ENCODE measurements around the gene TBX1.

TBX1 gene

DNA sequence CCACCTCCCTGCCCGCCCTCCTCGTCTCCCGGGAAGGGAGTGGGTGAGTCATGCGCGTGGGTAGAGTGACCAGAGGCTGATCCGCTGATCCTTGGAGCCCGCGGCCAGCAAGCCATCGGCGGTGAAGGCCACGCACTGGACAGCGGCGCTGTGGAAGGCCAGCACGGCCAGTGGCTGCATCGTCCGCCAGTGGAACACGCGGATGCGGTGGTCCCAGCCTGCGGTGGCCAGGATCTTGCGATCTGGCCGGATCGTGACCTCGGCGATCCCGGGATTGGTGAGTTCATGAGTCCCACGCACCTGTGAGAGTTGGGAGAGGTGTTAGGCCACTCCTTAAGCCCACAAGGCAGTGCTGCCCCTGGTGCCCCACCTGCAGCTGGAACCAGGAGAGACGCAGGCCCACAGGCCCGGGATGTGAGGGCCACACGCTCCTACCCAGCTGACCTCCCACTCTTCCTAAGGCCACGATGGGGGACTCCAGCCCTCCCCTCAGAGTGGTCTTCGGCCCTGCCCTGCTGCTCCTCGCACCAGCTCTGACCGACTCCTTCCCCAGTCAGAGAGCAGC lies 28.2 kb downstream of the TBX1 start:
- Histone ChIP-seq H3K4me3 (IDR thresholded peaks at IDR 0.05; ENCODE audit: insufficient read depth, low read depth, low read length) (no peak overlapping the region), H3K36me3 (ENCODE audit: insufficient read depth) (no peaks in the 10 kb centered on the region), H3K4me1 (ENCODE audit: low read depth, poor library complexity, severe bottlenecking) (no peaks in the 10 kb centered on the region), H2AFZ (ENCODE audit: low read depth) (no peak overlapping the region), H3K27ac (no peak overlapping the region), H3K27me3 (ENCODE audit: insufficient read depth, low read depth) (no peaks in the 10 kb centered on the region), H3K79me2 (ENCODE audit: insufficient read depth, low read depth) (no peaks in the 10 kb centered on the region), H3K4me2 (no peak overlapping the region), H4K20me1 (ENCODE audit: insufficient read depth) (no peaks in the 10 kb centered on the region), H3K9ac (no peak overlapping the region)
- TF ChIP-seq, protein P1, sequence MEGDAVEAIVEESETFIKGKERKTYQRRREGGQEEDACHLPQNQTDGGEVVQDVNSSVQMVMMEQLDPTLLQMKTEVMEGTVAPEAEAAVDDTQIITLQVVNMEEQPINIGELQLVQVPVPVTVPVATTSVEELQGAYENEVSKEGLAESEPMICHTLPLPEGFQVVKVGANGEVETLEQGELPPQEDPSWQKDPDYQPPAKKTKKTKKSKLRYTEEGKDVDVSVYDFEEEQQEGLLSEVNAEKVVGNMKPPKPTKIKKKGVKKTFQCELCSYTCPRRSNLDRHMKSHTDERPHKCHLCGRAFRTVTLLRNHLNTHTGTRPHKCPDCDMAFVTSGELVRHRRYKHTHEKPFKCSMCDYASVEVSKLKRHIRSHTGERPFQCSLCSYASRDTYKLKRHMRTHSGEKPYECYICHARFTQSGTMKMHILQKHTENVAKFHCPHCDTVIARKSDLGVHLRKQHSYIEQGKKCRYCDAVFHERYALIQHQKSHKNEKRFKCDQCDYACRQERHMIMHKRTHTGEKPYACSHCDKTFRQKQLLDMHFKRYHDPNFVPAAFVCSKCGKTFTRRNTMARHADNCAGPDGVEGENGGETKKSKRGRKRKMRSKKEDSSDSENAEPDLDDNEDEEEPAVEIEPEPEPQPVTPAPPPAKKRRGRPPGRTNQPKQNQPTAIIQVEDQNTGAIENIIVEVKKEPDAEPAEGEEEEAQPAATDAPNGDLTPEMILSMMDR (conservative IDR thresholded peaks at IDR 0.05; ENCODE audit: low read depth, low read length) = no peak

DNA sequence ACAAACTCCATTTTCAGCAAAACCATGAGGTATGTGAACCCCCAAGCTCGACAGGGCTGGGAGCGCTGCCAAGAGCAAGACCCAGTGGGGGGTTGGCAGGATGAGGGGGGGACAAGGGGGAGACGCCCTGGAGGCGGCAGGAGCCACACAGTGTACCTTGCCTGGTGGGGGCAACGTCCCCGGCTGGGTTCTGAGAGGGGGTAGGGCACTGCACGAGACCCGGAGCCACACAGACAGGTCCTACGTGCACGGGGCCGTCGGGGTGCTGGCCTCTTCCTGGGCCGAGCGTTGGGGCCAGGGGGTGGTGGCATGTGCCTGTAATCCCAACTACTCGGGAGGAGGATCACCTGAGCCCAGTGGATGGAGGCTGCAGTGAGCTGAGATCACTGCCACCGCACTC lies 28.8 kb downstream of the TBX1 start:
- no peak overlapping the region for H2AFZ ChIP-seq (ENCODE audit: low read depth)

DNA sequence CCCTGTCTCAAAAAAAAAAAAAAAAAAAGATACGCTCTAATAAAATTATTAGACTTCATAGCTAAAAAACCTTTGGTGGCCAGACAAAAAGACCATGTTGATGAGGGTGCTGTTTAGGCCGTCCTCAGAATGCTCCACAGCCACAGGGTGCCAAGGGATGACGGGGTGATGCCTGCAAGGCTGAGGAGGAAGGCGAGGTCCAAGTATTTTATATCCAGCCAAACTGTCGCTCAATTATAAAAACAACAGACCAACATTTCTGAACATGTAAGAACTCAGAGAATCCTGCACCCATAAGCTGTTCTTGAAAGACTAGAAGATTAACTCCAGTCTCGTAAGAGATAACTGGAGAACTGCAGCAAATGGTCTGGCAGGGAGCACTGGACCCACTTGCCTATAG lies 29.2 kb downstream of the TBX1 start:
- Histone ChIP-seq H3K4me2 (no peak overlapping the region), H3K27me3 (ENCODE audit: insufficient read depth, low read depth) (no peaks in the 10 kb centered on the region), H2AFZ (ENCODE audit: low read depth) (no peak overlapping the region), H3K79me2 (ENCODE audit: insufficient read depth, low read depth) (no peaks in the 10 kb centered on the region), H3K36me3 (ENCODE audit: insufficient read depth) (no peaks in the 10 kb centered on the region), H3K9ac (no peak overlapping the region), H4K20me1 (ENCODE audit: insufficient read depth) (no peaks in the 10 kb centered on the region), H3K27ac (no peak overlapping the region), H3K4me3 (IDR thresholded peaks at IDR 0.05; ENCODE audit: insufficient read depth, low read depth, low read length) (no peak overlapping the region), H3K4me1 (ENCODE audit: low read depth, poor library complexity, severe bottlenecking) (no peaks in the 10 kb centered on the region)
- TF ChIP-seq, protein P1 (conservative IDR thresholded peaks at IDR 0.05; ENCODE audit: low read depth, low read length) = no peak

More for the DNA sequence above, 28.8 kb downstream of the TBX1 start:
- Histone ChIP-seq H3K79me2 (ENCODE audit: insufficient read depth, low read depth) (no peaks in the 10 kb centered on the region), H3K4me2 (no peak overlapping the region), H4K20me1 (ENCODE audit: insufficient read depth) (no peaks in the 10 kb centered on the region), H3K9ac (no peak overlapping the region), H3K27ac (no peak overlapping the region), H3K27me3 (ENCODE audit: insufficient read depth, low read depth) (no peaks in the 10 kb centered on the region), H3K36me3 (ENCODE audit: insufficient read depth) (no peaks in the 10 kb centered on the region), H3K4me3 (IDR thresholded peaks at IDR 0.05; ENCODE audit: insufficient read depth, low read depth, low read length) (no peak overlapping the region), H3K4me1 (ENCODE audit: low read depth, poor library complexity, severe bottlenecking) (no peaks in the 10 kb centered on the region)
- TF ChIP-seq, protein P1 (conservative IDR thresholded peaks at IDR 0.05; ENCODE audit: low read depth, low read length) = no peak

DNA sequence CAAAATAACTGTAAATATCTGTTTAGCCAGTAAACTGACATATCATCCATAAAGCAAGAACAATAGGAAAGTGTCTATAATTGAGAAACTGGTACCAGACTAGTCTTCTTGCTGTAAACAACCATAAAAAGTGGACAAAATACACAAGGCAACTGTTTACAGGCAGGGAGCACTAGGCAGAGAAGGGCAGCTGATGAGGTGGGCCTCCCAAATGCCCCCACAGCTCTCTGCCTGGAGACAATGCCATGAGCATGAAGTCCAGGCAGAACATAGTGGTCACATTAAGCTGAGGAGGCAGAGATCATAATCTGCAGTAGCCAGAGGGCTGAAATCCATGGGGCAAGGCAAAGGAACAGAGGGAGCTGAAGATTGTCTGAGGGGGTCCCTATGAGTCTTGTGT lies 30.7 kb downstream of the TBX1 start:
- Histone ChIP-seq H3K27ac (no peak overlapping the region), H3K4me2 (no peak overlapping the region), H3K36me3 (ENCODE audit: insufficient read depth) (no peaks in the 10 kb centered on the region), H3K27me3 (ENCODE audit: insufficient read depth, low read depth) (no peaks in the 10 kb centered on the region), H2AFZ (ENCODE audit: low read depth) (no peak overlapping the region), H3K4me3 (IDR thresholded peaks at IDR 0.05; ENCODE audit: insufficient read depth, low read depth, low read length) (no peak overlapping the region), H4K20me1 (ENCODE audit: insufficient read depth) (no peaks in the 10 kb centered on the region), H3K9ac (no peak overlapping the region), H3K4me1 (ENCODE audit: low read depth, poor library complexity, severe bottlenecking) (no peaks in the 10 kb centered on the region), H3K79me2 (ENCODE audit: insufficient read depth, low read depth) (no peaks in the 10 kb centered on the region)
- TF ChIP-seq, protein P1 (conservative IDR thresholded peaks at IDR 0.05; ENCODE audit: low read depth, low read length) = no peak
